HUES64 (cell line): Measurements from ENCODE around the gene TNPO3.

ENCODE experiments used
- H3K27ac ChIP-seq: 2 replicates; pipeline ENCODE4 v1.7.0; 2013; ENCODE audit warnings: low read depth, low read length, inconsistent platforms
- H3K27me3 ChIP-seq: 2 replicates; pipeline ENCODE4 v1.6.1; 2013; ENCODE audit warnings: mild to moderate bottlenecking, low read length; ENCODE audit not compliant: insufficient read depth
- H3K36me3 ChIP-seq: 2 replicates; pipeline ENCODE4 v1.6.1; 2013; ENCODE audit warnings: mild to moderate bottlenecking, low read length; ENCODE audit not compliant: insufficient read depth
- H3K4me1 ChIP-seq: 2 replicates; pipeline ENCODE4 v1.6.1; 2013; ENCODE audit warnings: mild to moderate bottlenecking, low read length, moderate library complexity; ENCODE audit not compliant: insufficient read depth
- H3K4me3 ChIP-seq: 2 replicates; pipeline ENCODE4 v1.5.1; 2013; ENCODE audit warnings: mild to moderate bottlenecking, low read length, moderate library complexity
- H3K9ac ChIP-seq: 2 replicates; pipeline ENCODE4 v1.6.1; 2013; ENCODE audit warnings: mild to moderate bottlenecking, low read depth, low read length
- H3K9me3 ChIP-seq: 2 replicates; pipeline ENCODE4 v1.6.1; 2013; ENCODE audit warnings: low read depth, low read length; ENCODE audit not compliant: insufficient read depth
- WGBS: fragments of 150-250, 120-280 bp; methylation state at CpG from one replicate; pipeline ENCODE4 v1.1.7; 2013; ENCODE audit warnings: missing lambda C conversion rate; 5-methylcytosine and 5-hydroxymethylcytosine counted together

Gene TNPO3

DNA sequence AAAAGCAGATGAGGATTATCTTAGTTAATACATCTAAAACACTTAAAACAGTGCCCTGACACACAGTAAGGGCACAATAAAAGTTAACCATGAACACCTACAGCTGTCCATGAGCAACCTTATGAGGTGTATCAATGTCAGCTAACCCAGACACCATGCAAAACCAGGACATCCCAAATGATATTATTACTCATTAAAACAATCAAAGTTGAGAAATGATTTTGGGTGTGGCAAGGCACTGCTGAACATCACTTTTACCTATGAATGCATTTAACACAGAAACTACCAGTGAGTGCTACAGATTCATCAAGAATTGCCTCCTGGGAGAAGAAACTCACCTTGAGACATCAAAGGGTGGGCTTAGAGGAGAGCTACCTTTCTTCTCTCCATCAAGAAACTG lies 98.9 kb downstream of the TNPO3 start:
- Histone ChIP-seq H3K9ac (no peak overlapping the region), H3K27ac (no peak overlapping the region), H3K9me3 (no peaks in the 10 kb centered on the region), H3K36me3 (peaks cover 87% of the 10 kb centered on the region), H3K27me3 (no peaks in the 10 kb centered on the region), H3K4me3 (no peak overlapping the region), H3K4me1 (peaks cover 24% of the 10 kb centered on the region)

DNA sequence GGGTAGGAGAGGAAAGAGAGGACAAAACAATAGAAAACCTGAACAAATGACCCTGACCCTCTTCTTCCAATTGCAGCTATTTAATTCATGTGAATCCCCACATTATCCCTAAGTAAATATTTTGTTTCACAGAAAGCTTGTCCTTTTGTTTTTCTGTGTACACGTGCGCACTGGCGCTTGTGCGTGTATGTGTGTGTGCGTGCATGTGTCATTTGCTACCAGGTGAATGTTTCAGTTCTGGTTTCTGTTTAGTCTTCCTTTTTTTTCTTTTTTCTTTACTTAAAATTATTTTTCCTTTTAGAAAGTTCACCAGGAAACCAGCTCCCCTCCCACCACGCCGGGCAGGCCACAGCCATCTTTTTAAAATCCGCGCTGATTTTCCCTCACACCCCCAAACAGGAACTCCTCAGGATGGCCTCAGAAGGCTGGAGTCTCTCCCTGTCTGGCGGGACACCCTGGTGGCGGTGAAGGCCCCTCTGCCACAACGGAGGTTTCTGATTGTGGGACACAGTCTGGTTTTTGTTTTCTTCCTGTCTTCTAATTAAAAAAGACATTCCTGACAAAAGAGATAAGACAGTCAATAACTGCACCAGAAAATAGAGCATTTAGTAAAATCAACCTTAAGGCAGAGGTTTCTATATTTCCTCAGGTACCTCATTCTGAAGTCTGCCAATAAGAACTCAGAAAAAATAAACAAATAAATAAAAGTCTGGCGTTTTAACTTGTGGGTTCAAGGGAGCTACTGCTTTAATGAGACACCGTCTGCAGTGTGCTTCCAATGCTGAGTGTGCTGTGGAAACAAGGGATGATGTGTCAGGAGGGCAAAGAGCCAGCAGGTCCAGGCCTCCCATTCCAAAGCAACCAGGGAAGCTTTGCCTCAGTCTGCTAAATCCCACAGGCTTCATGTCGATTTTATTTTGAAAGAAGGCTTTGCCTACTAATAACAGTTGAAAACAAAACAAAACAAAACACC lies 99.8 kb downstream of the TNPO3 start:
- WGBS = 83% methylated on average over 15 of the region's 15 CpGs
- Histone ChIP-seq H3K9me3 (no peaks in the 10 kb centered on the region), H3K36me3 (peaks cover 81% of the 10 kb centered on the region), H3K4me3 (no peak overlapping the region), H3K4me1 (peaks cover 24% of the 10 kb centered on the region), H3K27ac (0 out of 2 replicates have a peak overlapping the region, but pooled peaks have one; percentile 12), H3K9ac (no peak overlapping the region), H3K27me3 (no peaks in the 10 kb centered on the region)

DNA sequence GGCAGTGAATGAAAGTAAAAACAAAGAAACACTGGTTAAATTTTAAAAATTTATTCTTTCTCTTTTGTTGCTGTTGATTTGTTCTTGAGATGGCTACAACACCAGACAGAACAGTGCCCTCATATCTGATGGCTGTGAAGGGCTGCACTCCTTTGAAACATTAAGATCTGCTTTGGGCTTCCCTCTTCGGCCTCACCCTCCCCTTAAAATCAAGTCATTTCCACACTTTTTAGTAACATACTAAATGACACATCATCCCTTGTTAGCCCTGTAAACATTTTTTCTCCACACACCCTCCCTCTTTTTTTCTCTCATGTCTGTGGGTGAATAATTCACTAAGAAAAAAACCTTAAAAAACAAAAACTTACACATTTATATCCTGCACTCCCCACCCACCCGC lies 100.8 kb downstream of the TNPO3 start:
- Histone ChIP-seq H3K9ac (no peak overlapping the region), H3K36me3 (peaks cover 72% of the 10 kb centered on the region), H3K9me3 (no peaks in the 10 kb centered on the region), H3K4me3 (no peak overlapping the region), H3K27ac (no peak overlapping the region), H3K27me3 (no peaks in the 10 kb centered on the region), H3K4me1 (peaks cover 24% of the 10 kb centered on the region)
- 92% methylated on average over 1 of the region's 2 CpGs for WGBS

DNA sequence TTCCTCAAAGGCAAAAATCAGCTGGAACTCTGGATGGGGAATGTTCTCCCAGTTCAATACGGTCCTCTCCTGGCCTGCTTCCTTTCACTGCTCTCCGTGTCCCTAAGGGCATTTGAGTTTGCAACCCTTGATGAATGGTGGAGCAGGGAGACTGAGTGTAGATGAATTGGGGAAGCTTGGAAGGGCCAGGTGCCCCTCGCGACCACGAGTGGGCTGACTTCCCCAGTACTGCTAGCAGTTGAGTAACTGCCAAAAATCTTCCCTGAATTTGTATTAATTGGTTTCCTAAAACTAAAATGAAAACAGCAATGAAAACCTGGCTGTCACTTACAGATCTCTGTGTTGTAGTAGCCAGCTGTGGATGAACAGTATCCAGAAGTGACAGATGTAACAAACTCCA lies 103.6 kb downstream of the TNPO3 start:
- H3K36me3 ChIP-seq = peaks cover 46% of the 10 kb centered on the region
- no peak overlapping the region for H3K4me3 ChIP-seq
- peaks cover 24% of the 10 kb centered on the region for H3K4me1 ChIP-seq
- WGBS = 96% methylated on average over 5 of the region's 5 CpGs
- no peaks in the 10 kb centered on the region for H3K9me3 ChIP-seq
- H3K9ac ChIP-seq = no peak overlapping the region
- no peaks in the 10 kb centered on the region for H3K27me3 ChIP-seq
- H3K27ac ChIP-seq = no peak overlapping the region

DNA sequence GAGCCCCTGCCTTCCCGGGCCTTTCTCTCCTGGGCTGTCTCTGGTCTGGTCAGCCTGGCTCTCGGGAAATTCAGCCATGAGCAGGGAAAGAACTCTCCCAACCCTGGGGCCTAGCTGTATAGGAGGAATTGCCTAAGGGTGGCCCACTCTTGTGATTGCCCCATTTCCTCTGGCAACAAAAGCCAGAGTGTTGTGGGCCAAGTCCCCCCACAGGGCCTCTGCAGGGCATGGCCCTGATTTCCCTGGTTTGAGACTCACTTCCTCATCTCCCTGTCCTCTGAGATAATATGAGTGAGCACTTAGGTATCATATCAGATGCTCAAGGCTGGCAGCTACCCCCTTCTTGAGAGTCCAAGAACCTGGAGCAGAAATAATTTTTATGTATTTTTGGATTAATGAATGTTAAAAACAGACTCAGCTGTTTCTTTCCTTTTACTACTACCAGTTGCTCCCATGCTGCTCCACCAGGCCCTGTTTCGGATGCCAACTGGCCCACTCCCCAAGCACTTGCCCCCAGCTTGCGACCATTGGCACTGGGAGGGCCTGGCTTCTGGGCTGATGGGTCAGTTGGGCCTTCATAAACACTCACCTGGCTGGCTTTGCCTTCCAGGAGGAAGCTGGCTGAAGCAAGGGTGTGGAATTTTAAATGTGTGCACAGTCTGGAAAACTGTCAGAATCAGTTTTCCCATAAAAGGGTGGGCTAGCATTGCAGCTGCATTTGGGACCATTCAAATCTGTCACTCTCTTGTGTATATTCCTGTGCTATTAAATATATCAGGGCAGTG lies 105.7 kb downstream of the TNPO3 start:
- Histone ChIP-seq H3K36me3 (peaks cover 26% of the 10 kb centered on the region), H3K9ac (no peak overlapping the region), H3K4me1 (peaks cover 12% of the 10 kb centered on the region; the same call in 1 of the 2 replicates), H3K4me3 (no peak overlapping the region), H3K27ac (no peak overlapping the region), H3K9me3 (no peaks in the 10 kb centered on the region), H3K27me3 (no peaks in the 10 kb centered on the region)
- 93% methylated on average over 4 of the region's 4 CpGs for WGBS

DNA sequence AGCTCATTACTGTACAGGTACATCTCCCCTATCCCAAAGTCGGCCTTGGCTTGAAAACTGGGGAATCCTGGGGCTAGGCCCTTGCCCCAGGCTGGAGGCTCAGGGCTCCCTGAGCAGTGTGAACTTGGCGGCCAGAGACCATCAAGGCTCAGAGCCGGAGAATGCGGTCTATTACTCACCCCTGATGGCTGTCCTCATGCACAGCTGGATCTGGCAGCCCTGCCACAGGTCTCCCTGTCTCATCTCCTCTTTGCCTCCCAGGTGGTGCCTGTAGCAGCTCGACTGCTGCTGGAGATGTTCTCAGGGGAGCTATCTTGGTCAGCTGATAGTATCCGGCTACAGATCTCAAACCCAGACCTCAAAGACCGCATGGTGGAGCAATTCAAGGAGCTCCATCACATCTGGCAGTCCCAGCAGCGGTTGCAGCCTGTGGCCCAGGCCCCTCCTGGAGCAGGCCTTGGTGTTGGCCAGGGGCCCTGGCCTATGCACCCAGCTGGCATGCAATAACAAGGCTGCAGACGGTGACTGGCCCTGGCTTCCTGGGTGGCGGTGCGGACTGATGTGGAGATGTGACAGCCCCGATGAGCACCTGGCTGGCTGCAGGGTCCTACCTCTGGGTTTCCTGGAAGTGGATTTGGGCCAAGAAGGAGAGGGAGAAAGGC lies 106.5 kb downstream of the TNPO3 start:
- no peaks in the 10 kb centered on the region for H3K27me3 ChIP-seq
- no peak overlapping the region for H3K4me3 ChIP-seq
- H3K4me1 ChIP-seq = peaks cover 5% of the 10 kb centered on the region; the same call in 1 of the 2 replicates
- 93% methylated on average over 12 of the region's 12 CpGs for WGBS
- no peak overlapping the region for H3K27ac ChIP-seq
- no peak overlapping the region for H3K9ac ChIP-seq
- no peaks in the 10 kb centered on the region for H3K9me3 ChIP-seq
- H3K36me3 ChIP-seq = peaks cover 19% of the 10 kb centered on the region

DNA sequence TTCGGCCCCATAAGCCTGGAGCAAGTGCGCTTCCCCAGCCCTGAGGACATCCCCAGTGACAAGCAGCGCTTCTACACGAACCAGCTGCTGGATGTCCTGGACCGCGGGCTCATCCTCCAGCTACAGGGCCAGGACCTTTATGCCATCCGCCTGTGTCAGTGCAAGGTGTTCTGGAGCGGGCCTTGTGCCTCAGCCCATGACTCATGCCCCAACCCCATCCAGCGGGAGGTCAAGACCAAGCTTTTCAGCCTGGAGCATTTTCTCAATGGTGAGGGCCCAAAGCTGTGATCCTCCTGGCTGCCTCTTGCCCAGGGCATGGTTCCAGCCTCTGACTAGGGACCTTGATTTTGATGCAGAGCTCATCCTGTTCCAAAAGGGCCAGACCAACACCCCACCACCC lies 107.1 kb downstream of the TNPO3 start:
- H3K36me3 ChIP-seq = peaks cover 13% of the 10 kb centered on the region; the same call in 1 of the 2 replicates
- H3K9me3 ChIP-seq = no peaks in the 10 kb centered on the region
- no peaks in the 10 kb centered on the region for H3K27me3 ChIP-seq
- H3K4me1 ChIP-seq = peaks cover under 1% of the 10 kb centered on the region; the same call in 1 of the 2 replicates
- no peak overlapping the region for H3K27ac ChIP-seq
- no peak overlapping the region for H3K9ac ChIP-seq
- 90% methylated on average over 9 of the region's 9 CpGs for WGBS
- H3K4me3 ChIP-seq = no peak overlapping the region

DNA sequence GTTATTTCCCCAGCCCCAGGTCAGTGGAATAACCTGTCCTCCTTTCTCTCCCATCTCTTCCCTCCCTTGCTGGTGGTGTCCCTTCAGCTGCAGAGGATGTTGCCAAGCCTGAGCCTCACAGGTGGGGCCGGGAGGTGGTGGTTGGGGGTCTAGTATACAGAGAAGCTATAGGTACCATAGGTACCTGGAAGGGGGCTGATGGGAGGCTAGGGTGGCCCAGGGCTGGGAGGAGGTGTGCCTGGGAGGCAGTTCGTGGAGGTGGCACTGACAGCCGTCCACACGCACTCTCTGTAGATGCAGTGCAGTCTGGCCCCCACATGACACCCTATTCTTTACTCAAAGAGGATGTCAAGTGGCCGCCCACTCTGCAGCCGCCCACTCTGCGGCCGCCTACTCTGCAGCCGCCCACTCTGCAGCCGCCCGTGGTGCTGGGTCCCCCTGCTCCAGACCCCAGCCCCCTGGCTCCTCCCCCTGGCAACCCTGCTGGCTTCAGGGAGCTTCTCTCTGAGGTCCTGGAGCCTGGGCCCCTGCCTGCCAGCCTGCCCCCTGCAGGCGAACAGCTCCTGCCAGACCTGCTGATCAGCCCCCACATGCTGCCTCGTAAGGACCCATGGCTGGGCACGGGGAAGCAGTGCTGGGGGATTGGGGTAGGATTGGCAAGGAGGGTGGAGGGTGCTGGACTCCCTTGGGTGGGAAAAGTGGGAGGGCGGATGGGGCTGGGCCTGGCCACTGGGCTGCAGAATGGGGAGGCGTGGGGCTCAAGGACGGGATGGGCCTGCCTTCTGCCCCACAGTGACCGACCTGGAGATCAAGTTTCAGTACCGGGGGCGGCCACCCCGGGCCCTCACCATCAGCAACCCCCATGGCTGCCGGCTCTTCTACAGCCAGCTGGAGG lies 107.7 kb downstream of the TNPO3 start:
- H3K9me3 ChIP-seq = no peaks in the 10 kb centered on the region

DNA sequence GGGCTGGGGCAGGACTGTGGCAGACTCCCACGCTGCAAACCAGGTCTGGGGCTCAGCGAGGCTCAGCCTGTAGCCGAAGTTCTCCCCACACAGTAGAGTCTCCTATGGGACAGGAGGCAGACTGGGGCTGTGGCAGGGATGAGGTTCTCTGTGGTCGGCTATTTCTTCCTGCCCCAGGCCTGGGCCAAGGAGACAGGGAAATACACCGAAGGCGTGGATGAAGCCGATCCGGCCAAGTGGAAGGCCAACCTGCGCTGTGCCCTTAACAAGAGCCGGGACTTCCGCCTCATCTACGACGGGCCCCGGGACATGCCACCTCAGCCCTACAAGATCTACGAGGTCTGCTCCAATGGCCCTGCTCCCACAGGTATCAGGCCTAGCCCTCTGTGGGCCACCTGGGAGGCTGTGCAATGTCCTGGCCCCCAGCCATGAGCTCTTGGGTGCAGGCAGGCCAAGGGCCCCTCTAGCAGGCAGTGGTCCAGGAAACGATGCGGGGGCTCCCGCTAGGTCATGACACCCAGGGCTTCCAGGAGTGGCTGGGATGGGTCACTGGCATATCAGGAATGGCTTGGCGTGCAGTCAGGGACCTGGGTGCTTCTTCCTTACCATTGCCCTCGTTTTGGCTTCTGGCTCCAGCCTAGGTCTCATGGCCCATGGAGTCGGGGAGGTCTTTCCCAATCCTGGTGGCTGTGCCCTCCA lies 109.1 kb downstream of the TNPO3 start:
- Histone ChIP-seq H3K27ac (no peak overlapping the region), H3K27me3 (peaks cover 8% of the 10 kb centered on the region; the same call in 1 of the 2 replicates), H3K9ac (no peak overlapping the region), H3K4me3 (no peak overlapping the region), H3K4me1 (no peaks in the 10 kb centered on the region), H3K36me3 (no peaks in the 10 kb centered on the region), H3K9me3 (no peaks in the 10 kb centered on the region)
- 93% methylated on average over 21 of the region's 21 CpGs for WGBS

More for the DNA sequence above, 107.7 kb downstream of the TNPO3 start:
- WGBS = 88% methylated on average over 22 of the region's 22 CpGs
- Histone ChIP-seq H3K4me1 (no peaks in the 10 kb centered on the region), H3K4me3 (no peak overlapping the region), H3K9ac (no peak overlapping the region), H3K27ac (no peak overlapping the region), H3K27me3 (no peaks in the 10 kb centered on the region), H3K36me3 (peaks cover 6% of the 10 kb centered on the region; the same call in 1 of the 2 replicates)
